Adrenal gland (tissue), 12 donors: ENCODE measurements around the gene F5. TPM values are rescaled to one million over a fixed set of nuclear protein-coding genes. Genes with fewer than 3 reads are reported as not detected.

ENCODE experiments used
- DNase-seq, 7 donors: peaks; one replicate each; pipeline ENCODE4 v3.0.0-alpha.2; 2019 to 2020
- H3K27ac ChIP-seq, 5 donors: fragments of 200-600 bp; sonication (generic) in 4 of 5; 1 replicate in 3 of 5; 2 replicates in 2 of 5; pipeline versions ENCODE4 v1.5.1 to v1.8.0; 2016 to 2020; ENCODE audit warnings: mild to moderate bottlenecking in 1 of 5
- H3K27me3 ChIP-seq: fragments of 200-600 bp; 2 replicates; pipeline ENCODE4 v1.8.0; 2021
- H3K36me3 ChIP-seq, 2 donors: fragments of 200-600 bp; replicated peaks in 1 of 2; 1 replicate in 1 of 2; 2 replicates in 1 of 2; pipeline versions ENCODE4 v1.5.1 to v1.8.0; 2018 to 2022
- H3K4me1 ChIP-seq, 2 donors: fragments of 200-600 bp; replicated peaks in 1 of 2; 1 replicate in 1 of 2; 2 replicates in 1 of 2; pipeline versions ENCODE4 v1.5.1 to v1.8.0; 2018 to 2021
- H3K4me3 ChIP-seq, 4 donors: fragments of 200-600 bp; sonication (generic) in 3 of 4; one replicate each; pipeline ENCODE4 v1.5.1; 2016 to 2018
- H3K9me3 ChIP-seq, 3 donors: fragments of 200-600 bp; sonication (generic) in 1 of 3; replicated peaks in 1 of 3; 1 replicate in 2 of 3; 2 replicates in 1 of 3; pipeline versions ENCODE4 v1.5.1 to v1.8.0; 2016 to 2021
- POLR2A ChIP-seq, 2 donors: fragments of 450-650 bp; IDR thresholded peaks; one replicate each; pipeline ENCODE4 v1.6.1; 2017; ENCODE audit warnings: antibody characterized with exemption in 2 of 2, mild to moderate bottlenecking in 2 of 2, moderate library complexity in 1 of 2
- WGBS, 4 donors: extraction: QIAGEN DNeasy Blood & Tissue Kit in 2 of 4; methylation state at CpG; one replicate each; pipeline versions ENCODE4 v1.1.5 to v1.1.7; 2013 to 2017; 5-methylcytosine and 5-hydroxymethylcytosine counted together
- intact Hi-C, 2 donors: fragments of 100-400 bp; cut with DNase I; formaldehyde crosslinking; loops; one replicate each; pipeline versions ENCODE4 v1.14.1 to v1.15.0; 2022 to 2023
- polyA plus RNA-seq, 3 donors: library from polyadenylated mRNA; stranded (reverse); fragments of 200-250 nt in 2 of 3; fragments of 350-450 nt in 1 of 3; fragmentation: Illumina TruSeq in 1 of 3; extraction: RNeasy Lipid Tissue Mini Kit (QIAGEN cat#74804) in 1 of 3; gene quantifications; one replicate each; pipeline ENCODE4 v1.2.3, GENCODE V29; 2013 to 2014
- total RNA-seq, 9 donors: library from RNA; depleted of rRNA in 4 of 9; stranded (reverse); fragments of >200 nt in 4 of 9; fragments of 120-200 nt in 1 of 9; fragmentation: NEBNext Ultra II Directional in 1 of 9; extraction: Animal tissue kit (Norgen Biotek cat#: 25700) in 1 of 9; gene quantifications; one replicate each; pipeline versions ENCODE4 v1.1.0 to v1.2.4, GENCODE V29; 2013 to 2023
- TF ChIP-seq, protein P1 (sequence below), 6 experiments: fragments of 450-650 bp in 4 of 6; fragments of 200-600 bp in 2 of 6; sonication (generic) in 1 of 6; IDR thresholded peaks; 1 replicate in 5 of 6; 2 replicates in 1 of 6; pipeline versions ENCODE4 v1.5.1 to v1.8.0; 2016 to 2021; ENCODE audit warnings: antibody characterized with exemption in 6 of 6, mild to moderate bottlenecking in 2 of 6, moderate library complexity in 1 of 6
- donor health status: healthy with polysubstance abuse.
- donor health status: Bipolar disorder and iron deficiency.
- donor health status: DM: yes; HTN: yes; CAD: no.
- donor health status: DM: no; HTN: no; CAD: no.
- donor health status: DM: no; HTN: no; CAD: no.
- donor health status: DM: yes; HTN: yes; CAD: no.

The F5 gene
- total and polyA plus RNA-seq, 12 donors = under 0.01 to 0.88 (median 0.14) TPM; not detected in 4

DNA sequence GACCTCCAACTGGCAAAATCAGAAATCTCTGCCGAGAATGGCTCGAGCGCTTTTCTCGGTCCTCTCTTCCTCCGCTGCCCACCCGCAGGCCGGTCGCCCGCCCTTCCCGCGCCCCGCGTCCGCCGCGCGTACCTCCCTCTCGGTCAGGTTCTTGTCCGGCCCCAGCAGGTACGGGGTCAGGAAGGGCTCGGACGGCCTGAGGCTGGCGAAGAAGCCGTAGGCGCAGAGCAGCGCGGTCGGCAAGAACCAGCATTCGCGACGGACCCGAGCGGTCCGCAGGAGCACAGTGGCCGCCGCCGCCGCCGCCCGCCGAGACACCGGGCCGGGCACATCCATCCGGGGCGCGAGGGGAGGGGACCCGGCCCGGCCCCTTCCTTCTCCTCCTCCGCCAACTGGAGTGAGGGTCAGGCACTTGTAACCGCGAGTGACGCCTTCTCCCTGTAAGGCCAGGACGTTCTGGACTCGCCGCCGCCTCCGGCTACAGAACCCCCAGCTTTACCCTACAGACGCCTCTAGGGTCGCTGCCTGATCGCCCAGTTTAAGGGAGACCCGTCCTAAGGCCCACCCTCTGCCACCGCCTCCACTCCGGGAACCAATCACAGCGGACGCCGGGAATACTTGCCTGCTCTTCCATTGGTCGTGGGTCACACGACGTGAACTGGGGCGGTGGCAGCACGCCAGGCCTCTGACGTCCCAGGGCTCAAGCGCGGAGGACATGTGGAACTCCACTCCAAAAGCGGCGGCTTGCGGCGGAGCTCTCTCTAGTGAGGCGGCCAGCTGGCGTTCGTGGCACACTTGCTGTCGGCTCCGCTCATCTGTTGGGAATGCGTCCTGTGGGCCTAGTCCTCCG, 100.6 kb downstream of the F5 start, which contains the start of gene SLC19A2:
TSS of gene SLC19A2 (minus strand) at position 514 of the 850 bp plus-strand sequence. CDS start at position 336, 178 bp downstream.
- H3K9me3 ChIP-seq = no peaks in the 10 kb centered on the region
- TF ChIP-seq POLR2A (IDR thresholded peaks at IDR 0.05) = peak; percentile 90 to 99
- TF ChIP-seq, protein P1, sequence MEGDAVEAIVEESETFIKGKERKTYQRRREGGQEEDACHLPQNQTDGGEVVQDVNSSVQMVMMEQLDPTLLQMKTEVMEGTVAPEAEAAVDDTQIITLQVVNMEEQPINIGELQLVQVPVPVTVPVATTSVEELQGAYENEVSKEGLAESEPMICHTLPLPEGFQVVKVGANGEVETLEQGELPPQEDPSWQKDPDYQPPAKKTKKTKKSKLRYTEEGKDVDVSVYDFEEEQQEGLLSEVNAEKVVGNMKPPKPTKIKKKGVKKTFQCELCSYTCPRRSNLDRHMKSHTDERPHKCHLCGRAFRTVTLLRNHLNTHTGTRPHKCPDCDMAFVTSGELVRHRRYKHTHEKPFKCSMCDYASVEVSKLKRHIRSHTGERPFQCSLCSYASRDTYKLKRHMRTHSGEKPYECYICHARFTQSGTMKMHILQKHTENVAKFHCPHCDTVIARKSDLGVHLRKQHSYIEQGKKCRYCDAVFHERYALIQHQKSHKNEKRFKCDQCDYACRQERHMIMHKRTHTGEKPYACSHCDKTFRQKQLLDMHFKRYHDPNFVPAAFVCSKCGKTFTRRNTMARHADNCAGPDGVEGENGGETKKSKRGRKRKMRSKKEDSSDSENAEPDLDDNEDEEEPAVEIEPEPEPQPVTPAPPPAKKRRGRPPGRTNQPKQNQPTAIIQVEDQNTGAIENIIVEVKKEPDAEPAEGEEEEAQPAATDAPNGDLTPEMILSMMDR (IDR thresholded peaks at IDR 0.05) = peak in 4 of 6 experiments; percentile 2 to 37 (median 26)
- H3K4me3 ChIP-seq = peak within 1 kb of the TSS; percentile 26 to 85 (median 52)
- 0% methylated on average over 35 to 85 of the region's 85 CpGs for WGBS, 4 donors
- peak; percentile 100 for DNase-seq
- H3K27me3 ChIP-seq = no peaks in the 10 kb centered on the region
- intact Hi-C loops = no loop called here
- H3K36me3 ChIP-seq = no peaks in the 10 kb centered on the region
- H3K4me1 ChIP-seq = peaks cover 17 to 43% of the 10 kb centered on the region in 2 donors
- peak within 1 kb of the TSS; percentile 94 to 99 (median 96) for H3K27ac ChIP-seq

DNA sequence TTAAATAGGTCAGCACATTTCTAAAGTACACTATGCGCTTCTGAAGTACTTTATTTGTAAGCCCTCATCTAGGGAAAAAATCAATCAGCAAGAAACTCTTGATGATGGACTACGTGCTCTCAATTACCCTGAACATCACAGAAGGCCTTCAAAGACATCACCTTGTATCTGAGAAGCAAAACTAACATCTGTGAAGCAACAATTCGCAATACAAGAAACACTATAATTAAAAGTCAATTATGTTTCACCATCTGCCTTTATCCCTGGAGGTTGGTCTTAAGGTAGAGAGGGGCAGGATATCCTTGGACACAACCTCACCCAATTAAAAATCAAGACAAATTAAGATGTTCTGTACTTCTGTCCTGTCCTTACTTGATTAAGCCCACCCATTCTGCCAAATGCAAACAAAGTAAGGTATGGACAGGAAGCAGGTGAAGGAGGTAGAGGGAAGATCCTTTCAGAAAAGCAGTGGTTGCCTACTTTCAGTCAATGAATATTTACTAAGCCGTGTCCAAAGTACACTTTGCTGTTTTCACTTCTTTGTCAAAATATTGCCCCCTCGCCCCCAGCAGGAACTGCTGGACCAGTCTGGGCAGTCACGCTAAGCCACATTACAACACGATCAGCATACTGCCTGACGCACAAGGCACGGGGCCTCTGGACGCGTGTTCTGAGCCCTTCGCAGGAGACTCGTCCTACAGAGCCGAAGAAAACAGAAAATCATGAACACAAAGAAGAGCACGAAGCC, 101.4 kb downstream of the F5 start:
- Histone ChIP-seq H3K27ac (peak overlapping the region; percentile 94 to 99 (median 96)), H3K4me3 (peak overlapping the region; percentile 20 to 85 (median 48)), H3K36me3 (no peaks in the 10 kb centered on the region), H3K9me3 (no peaks in the 10 kb centered on the region), H3K27me3 (no peaks in the 10 kb centered on the region), H3K4me1 (peaks cover 20 to 45% of the 10 kb centered on the region in 2 donors)
- DNase-seq = peak; percentile 63 to 85 (median 79)
- 9 to 13% (median 10%) methylated on average over 15 of the region's 15 CpGs for WGBS, 4 donors
- TF ChIP-seq POLR2A (IDR thresholded peaks at IDR 0.05) = no peak
- TF ChIP-seq, protein P1 (IDR thresholded peaks at IDR 0.05) = no peak
- intact Hi-C loops = no loop called here

DNA sequence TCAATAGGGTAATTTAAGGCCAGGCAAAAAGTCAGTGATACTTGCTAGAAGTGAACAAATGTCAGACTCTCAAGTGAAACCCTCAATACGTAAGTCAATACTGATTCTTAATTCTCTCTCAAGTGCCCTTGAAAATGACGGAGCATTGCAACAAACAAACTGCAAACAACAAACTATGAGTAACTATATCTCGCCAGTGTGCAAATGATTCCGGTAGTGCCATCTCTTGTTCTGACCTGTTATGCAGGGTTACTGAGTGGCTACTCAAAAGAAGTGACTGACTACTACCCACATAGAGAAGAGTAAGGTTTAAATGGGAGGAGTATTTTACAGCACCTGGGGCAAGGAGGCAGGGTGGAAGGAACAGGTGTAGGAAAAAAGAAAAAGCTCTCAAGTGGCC, 102.2 kb downstream of the F5 start:
- 36 to 60% (median 48%) methylated on average over 4 of the region's 4 CpGs for WGBS, 4 donors
- Histone ChIP-seq H3K27ac (peak overlapping the region; percentile 94 to 99 (median 96)), H3K9me3 (no peaks in the 10 kb centered on the region), H3K27me3 (no peaks in the 10 kb centered on the region), H3K4me3 (peak overlapping the region in 2 of 4 donors; percentile 70 to 85), H3K36me3 (no peaks in the 10 kb centered on the region), H3K4me1 (peaks cover 27 to 52% of the 10 kb centered on the region in 2 donors)
- DNase-seq = peak in 1 of 7 donors; percentile 25
- TF ChIP-seq POLR2A (IDR thresholded peaks at IDR 0.05) = no peak
- TF ChIP-seq, protein P1 (IDR thresholded peaks at IDR 0.05) = no peak
- intact Hi-C loops = no loop called here

DNA sequence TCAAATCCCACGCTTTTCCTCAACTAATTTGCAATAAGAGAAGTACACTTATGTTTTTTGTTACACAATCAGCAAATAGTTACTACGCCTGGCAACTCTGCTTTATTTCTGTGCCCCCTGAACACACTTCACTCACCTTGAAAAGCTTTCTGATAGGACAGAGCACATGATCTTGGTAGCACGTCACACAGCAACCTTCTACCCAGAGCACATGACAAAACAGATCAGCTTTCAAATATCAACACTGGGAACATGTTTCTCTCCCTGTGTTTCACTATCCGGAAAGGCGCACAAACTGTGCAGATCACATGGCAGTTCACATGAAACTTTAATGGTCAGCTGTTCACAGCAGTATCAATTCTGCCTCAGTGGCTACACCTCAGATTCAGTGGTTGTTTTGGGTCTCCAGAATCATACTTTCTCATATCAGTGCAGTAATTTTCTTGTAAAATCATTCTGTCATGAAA, 102.7 kb downstream of the F5 start:
- peak; percentile 46 to 78 (median 72) for DNase-seq
- Histone ChIP-seq H3K9me3 (no peaks in the 10 kb centered on the region), H3K4me1 (peaks cover 28 to 52% of the 10 kb centered on the region in 2 donors), H3K36me3 (no peaks in the 10 kb centered on the region), H3K27me3 (no peaks in the 10 kb centered on the region), H3K27ac (peak overlapping the region in 4 of 5 donors; percentile 61 to 99 (median 95)), H3K4me3 (peak overlapping the region in 1 of 4 donors; percentile 70)
- TF ChIP-seq POLR2A (IDR thresholded peaks at IDR 0.05) = peak in 1 of 2 donors; percentile 87
- TF ChIP-seq, protein P1 (IDR thresholded peaks at IDR 0.05) = no peak
- WGBS, 4 donors = 28 to 50% (median 38%) methylated on average over 5 of the region's 5 CpGs
- intact Hi-C loops = no loop called here
